DMS153 treated with DMSO at 0.1 percent for 48 hours (cell line): ENCODE data around the gene ZNF133.
A peak's percentile ranks its signal among the peaks of the same experiment; 100 is the strongest.
"Not testable (repeated sequence)": the region's sequence is repeated elsewhere in the genome, so short reads cannot be mapped to it uniquely, and the experiment has no call there.

Source experiments
- DNase-seq: peaks from one replicate; lab custom pipeline; 2025; ENCODE audit not compliant: unreplicated experiment; lab: John Stamatoyannopoulos, UW

The ZNF133 gene

GRCh38 chr20:18287915-18288748 is at the start of gene ZNF133:
TSS of gene ZNF133 (plus strand) at chr20:18288527. CDS start at chr20:18305687, 17,160 bp downstream.
- DNase-seq: peak; percentile 94

DNA sequence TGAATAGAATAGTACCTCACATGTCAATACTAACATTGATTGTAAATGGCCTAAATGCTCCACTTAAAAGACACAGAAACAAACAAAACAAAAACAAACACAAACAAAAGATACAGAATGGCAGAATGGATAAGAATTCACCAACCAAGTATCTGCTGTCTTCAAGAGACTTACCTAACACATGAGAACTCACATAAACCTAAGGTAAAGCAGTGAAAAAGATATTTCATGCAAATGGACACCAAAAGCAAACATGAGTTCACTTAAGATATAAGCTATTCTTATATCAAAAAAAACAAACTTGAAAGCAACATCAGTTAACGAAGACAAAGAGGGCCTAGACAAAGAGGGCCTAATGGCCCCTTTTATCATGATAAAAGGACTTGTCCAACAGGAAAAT is 47.3 kb upstream of the ZNF133 start:
- DNase-seq: no peak

- no peak for DNase-seq
Observed at GRCh38 chr20:18243802-18244201, 44.5 kb upstream of the ZNF133 start.

GRCh38 chr20:18248545-18248944 is 39.8 kb upstream of the ZNF133 start:
- DNase-seq: not testable (repeated sequence)

GRCh38 chr20:18250217-18250616 is 38.1 kb upstream of the ZNF133 start:
- no peak for DNase-seq

DNA sequence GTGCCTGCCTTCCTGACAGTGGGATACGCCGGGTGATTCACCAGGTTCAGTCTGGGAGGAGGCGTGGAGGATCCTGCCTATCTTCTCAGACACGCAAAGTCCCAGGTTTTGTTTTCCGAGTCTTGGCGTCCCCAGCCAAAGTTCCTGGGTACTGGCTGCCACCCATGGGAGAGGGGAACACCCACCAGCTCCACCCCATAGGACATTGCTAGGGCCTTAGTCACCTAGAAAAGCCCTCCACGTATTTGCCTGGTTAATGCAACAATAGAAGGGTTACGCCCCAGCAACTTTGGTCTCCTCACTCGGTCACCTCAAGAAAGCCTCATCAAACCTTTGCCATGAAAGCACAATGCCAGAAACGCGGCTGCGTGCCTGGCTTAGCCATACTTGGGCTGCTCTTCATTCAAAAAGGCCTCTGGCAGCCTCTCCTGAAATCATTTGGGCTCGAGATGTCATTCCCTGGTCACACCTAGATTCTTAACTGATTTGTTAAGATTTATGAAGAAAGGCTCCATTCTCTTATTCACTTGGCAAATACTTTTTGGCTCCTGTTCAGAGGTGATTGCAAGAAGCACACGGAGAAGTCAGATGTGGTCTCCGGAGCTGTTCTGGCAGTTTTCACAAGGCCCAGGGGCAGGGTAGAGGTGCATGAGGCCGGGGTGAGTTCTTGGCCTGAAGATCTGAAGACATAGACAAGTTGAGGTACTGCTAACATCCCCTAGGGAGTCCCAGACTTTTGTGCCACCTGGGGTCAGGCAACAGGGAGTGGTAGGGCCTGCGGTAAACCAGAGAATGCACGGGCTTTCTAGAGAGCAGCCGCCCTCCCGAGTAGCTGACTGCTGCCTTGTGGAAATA is 35.5 kb upstream of the ZNF133 start:
- DNase-seq: no peak

DNA sequence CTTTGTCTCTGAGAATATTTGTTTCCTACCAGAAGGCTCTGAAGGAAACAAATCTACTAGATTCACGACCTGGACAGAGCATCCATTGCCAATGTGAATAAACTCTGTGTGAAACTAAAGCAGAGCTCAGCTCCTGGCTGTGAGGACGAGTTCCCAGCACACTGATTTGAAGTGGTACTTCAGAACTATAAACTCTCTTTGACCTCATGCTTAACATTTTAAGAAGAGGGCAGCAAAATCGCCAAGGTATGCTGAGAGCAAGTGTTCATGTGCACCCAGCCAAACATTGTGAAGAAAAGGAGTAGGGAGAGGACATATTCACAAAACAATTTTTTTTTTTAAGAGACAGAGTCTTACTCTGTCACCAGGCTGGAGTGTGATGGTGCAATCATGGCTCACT is 33.7 kb upstream of the ZNF133 start:
- DNase-seq: no peak

DNA sequence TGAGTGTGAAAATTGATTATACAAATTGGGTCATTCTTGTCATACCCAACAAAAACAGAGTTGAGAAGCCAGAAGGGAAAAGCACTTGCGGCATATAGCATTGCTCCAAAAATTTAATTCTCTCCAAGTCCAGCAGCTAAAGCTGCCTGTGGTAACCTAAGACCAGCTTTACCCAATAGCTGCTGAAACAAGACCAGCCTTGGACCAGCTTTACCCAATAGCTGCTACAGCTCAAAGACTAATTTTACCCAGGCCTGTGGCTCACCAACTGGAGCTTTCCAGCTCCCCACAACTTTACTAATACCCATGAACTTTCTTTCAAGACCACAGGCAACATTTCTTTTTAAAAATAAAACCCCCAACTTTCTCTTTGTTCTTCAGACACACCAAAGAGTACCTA is 32.8 kb upstream of the ZNF133 start:
- DNase-seq: no peak

GRCh38 chr20:18256440-18257090 is 31.8 kb upstream of the ZNF133 start:
- DNase-seq: no peak

DNA sequence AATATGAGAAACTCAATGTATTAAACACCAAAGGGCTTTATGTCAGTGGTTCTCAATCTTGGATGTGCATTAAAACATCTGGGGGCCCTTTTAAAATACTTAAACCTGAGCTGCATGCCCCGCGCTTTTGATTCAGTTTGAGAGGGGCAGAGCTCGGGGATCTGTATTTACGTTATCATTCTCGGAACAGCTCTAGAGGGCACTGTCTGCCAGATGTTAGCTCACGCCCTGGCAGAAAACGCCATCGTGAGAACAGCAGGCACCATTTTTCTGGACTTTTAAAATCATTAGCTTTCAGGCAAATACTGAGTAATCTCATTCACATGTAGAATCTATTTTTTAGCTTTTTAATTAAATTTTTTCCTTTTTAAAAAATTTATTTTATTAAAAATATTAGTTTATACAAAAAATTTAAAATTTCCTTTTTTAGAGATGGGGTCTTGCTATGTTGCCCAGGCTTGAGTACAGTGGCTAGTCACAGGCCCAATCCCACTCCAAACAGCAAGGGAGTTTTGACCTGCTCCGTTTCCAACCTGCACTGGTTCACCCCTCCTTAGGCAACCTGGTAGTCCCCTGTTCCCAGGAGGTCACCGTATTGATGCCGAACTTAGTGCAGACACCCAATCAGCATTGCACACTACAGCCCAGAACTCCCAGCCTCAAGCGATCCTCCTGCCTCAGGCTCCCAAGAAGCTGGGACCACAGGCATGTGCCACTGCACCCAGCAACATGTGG is 30.0 kb upstream of the ZNF133 start:
- DNase-seq: no peak

- no peak for DNase-seq
Observed at GRCh38 chr20:18259730-18260129, 28.6 kb upstream of the ZNF133 start.

- no peak for DNase-seq
Observed at GRCh38 chr20:18263723-18264122, 24.6 kb upstream of the ZNF133 start.

DNA sequence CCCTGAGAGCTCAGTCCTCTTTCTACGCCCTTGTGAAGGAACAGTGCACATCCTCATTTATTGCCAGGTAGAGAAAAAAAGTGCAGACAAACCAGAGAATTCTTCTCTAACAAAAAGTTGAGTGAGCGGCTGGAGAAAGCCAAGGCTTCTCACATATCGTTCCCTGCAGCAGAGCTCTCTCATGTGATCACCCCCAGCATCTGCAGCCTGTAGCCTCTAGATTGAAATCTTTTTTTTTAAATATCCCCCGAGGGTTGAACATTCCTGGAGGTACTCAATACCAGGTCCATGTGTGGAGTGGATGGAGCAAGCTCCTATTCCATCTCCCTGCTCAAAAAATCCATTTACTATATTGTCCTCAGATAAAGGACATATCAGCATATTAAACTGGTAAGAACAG is 22.9 kb upstream of the ZNF133 start:
- DNase-seq: no peak

DNA sequence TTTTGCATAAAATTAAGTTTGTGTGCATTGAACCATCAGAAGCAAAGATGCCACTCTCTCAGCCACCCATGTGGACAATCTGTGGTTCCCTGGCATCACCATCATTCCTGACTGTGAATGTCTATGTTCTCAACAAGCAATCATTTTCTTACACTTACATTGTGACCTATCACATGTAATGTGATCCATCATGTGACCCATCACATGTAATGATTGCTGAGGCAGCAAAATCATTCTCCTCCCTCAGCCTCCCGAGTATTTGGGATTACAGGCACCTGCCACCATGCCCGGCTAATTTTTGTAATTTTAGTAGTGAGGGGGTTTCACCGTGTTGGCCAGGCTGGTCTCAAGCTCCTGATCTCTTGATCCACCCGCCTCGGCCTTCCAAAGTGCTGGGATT is 22.0 kb upstream of the ZNF133 start:
- DNase-seq: no peak

DNA sequence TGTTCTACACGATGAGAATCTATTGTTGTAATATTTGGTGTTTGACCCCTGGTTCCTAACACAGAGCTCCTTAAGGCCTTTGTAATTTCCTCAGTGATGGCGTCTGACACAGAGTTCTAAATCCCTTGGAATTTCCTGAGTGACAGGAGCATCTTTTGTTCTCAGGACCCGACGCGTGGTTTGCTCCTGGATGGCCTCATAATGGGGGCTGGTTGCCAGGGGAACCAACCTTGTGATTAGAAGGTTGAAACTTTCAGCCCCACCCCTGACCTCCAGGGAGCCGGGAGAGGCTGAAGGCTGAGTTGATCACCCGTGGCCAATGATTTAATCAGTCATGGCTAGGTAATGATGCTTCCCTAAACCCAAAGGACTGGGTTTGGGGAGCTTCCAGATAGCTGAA is 20.5 kb upstream of the ZNF133 start:
- DNase-seq: no peak

DNA sequence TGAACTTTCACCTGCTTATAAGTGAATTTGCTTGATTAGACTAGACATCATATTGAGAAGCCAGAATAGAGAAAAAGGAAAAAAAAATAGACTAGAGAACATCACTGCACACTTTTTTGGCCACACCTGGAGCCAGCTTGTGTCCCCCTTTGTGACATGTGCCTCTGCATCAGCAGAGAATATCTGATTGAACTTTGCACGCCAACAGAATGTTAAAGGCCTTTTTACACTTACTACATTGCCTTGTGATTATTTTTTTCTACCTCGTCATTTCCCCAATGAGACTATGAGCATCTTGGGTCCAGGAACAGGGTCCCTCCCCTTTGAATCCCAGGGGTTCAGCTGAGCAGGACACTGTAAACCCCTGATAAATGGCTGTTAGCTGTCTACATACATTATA is 17.2 kb upstream of the ZNF133 start:
- DNase-seq: no peak

DNA sequence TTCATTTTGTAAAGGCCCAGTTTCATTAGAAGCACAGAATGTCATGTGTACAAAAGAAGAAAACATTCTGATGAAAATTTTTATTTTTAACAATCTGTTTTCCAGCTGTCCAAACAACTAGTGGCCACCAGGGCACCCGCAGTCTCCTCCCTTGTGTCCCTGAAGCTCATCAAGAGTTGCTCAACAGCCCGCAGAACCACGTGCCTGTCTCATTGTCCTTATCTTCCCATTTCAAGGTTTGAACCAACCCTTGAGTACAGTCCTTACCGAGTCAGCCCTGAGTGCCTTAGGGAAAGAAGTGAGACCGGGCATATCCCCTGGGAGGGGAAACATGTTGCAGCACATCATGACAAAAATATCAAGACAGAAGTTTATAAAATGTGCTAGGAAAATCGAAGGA is 15.9 kb upstream of the ZNF133 start:
- no peak for DNase-seq

- DNase-seq: no peak
Observed at GRCh38 chr20:18273738-18274137, 14.6 kb upstream of the ZNF133 start.

GRCh38 chr20:18275960-18276359 is 12.4 kb upstream of the ZNF133 start:
- DNase-seq: not testable (repeated sequence)

DNA sequence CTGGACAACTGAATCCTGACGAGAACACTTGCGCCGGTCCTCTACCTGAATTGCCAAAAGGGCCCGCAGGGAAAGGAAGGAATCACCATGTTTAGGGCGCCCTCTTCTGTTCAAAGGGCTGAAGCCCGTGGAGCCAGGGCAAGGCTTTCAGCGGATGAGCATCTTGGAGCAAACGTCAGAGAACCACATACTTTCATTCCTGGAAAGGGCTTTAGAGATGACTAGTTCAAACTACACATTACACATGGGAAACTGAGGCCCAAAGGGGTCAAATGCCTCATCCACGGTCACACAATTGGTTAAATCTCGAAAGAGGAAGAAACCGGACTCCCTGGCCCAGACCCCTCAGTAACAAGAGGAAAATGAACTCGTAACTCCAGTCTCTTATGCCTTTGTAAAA is 11.5 kb upstream of the ZNF133 start:
- peak; percentile 84 for DNase-seq

- DNase-seq: no peak
Observed at GRCh38 chr20:18279242-18279641, 9.1 kb upstream of the ZNF133 start.
